ENCODE data around the gene CAPN5. TPM values are rescaled to one million over a fixed set of nuclear protein-coding genes. Genes with fewer than 3 reads are reported as not detected.

The CAPN5 gene
- polyA plus RNA-seq, 3 donors from 2014 or later = 1.6 to 18.8 (median 6.1) TPM

- Mint-ChIP-seq H3K9me3 (no peaks in the 10 kb centered on the region), H3K27ac (no peak overlapping the region), H3K27me3 (ENCODE audit: low read depth in 3 of 3) (peaks cover 0 to 2% (median under 1%) of the 10 kb centered on the region in 3 donors), H3K4me3 (no peak overlapping the region), H3K4me1 (peaks cover 0 to 6% of the 10 kb centered on the region in 2 donors), H3K36me3 (peaks cover 0 to 6% (median 0%) of the 10 kb centered on the region in 3 donors)
- no peak for DNase-seq
Measured at GRCh38 chr11:77108436-77108835, 41.7 kb downstream of the CAPN5 start.

GRCh38 chr11:77109236-77110019 is 42.7 kb downstream of the CAPN5 start:
- peaks cover 0 to 2% (median 0%) of the 10 kb centered on the region in 3 donors for H3K27me3 Mint-ChIP-seq (ENCODE audit: low read depth in 3 of 3)
- DNase-seq = no peak
- H3K4me1 Mint-ChIP-seq = peaks cover 0 to 6% of the 10 kb centered on the region in 2 donors
- no peaks in the 10 kb centered on the region for H3K9me3 Mint-ChIP-seq
- H3K4me3 Mint-ChIP-seq = no peak overlapping the region
- H3K27ac Mint-ChIP-seq = no peak overlapping the region
- H3K36me3 Mint-ChIP-seq = no peaks in the 10 kb centered on the region

- no peak overlapping the region for H3K4me3 Mint-ChIP-seq
- no peaks in the 10 kb centered on the region for H3K9me3 Mint-ChIP-seq
- no peak overlapping the region for H3K27ac Mint-ChIP-seq
- peaks cover 0 to 2% (median 0%) of the 10 kb centered on the region in 3 donors for H3K27me3 Mint-ChIP-seq (ENCODE audit: low read depth in 3 of 3)
- peaks cover 0 to 6% of the 10 kb centered on the region in 2 donors for H3K4me1 Mint-ChIP-seq
- DNase-seq = no peak
- H3K36me3 Mint-ChIP-seq = no peaks in the 10 kb centered on the region
Measured at GRCh38 chr11:77110836-77111235, 44.1 kb downstream of the CAPN5 start.

- Mint-ChIP-seq H3K36me3 (no peaks in the 10 kb centered on the region), H3K9me3 (no peaks in the 10 kb centered on the region), H3K27ac (peak overlapping the region in 1 of 6 donors; percentile 27), H3K4me1 (peaks cover 0 to 6% of the 10 kb centered on the region in 2 donors), H3K4me3 (no peak overlapping the region), H3K27me3 (ENCODE audit: low read depth in 3 of 3) (peaks cover 0 to 2% (median 0%) of the 10 kb centered on the region in 3 donors)
- DNase-seq = no peak
Measured at GRCh38 chr11:77111277-77111676, 44.5 kb downstream of the CAPN5 start.

GRCh38 chr11:77111946-77112345 is 45.2 kb downstream of the CAPN5 start:
- no peaks in the 10 kb centered on the region for H3K36me3 Mint-ChIP-seq
- no peaks in the 10 kb centered on the region for H3K9me3 Mint-ChIP-seq
- peak overlapping the region in 1 of 6 donors; percentile 20 for H3K27ac Mint-ChIP-seq
- peaks cover 0 to 2% (median 0%) of the 10 kb centered on the region in 3 donors for H3K27me3 Mint-ChIP-seq (ENCODE audit: low read depth in 3 of 3)
- DNase-seq = no peak
- H3K4me3 Mint-ChIP-seq = no peak overlapping the region
- peaks cover 0 to 6% of the 10 kb centered on the region in 2 donors for H3K4me1 Mint-ChIP-seq

- Mint-ChIP-seq H3K27me3 (ENCODE audit: low read depth in 3 of 3) (peaks cover 0 to 2% (median 2%) of the 10 kb centered on the region in 3 donors), H3K9me3 (no peaks in the 10 kb centered on the region), H3K4me1 (peaks cover 0 to 4% of the 10 kb centered on the region in 2 donors), H3K27ac (no peak overlapping the region), H3K4me3 (no peak overlapping the region), H3K36me3 (no peaks in the 10 kb centered on the region)
- no peak for DNase-seq
Measured at GRCh38 chr11:77112641-77113381, 46.0 kb downstream of the CAPN5 start.

GRCh38 chr11:77113382-77114088 is 46.8 kb downstream of the CAPN5 start:
- Mint-ChIP-seq H3K4me3 (no peak overlapping the region), H3K27ac (peak overlapping the region in 2 of 6 donors; percentile 10 to 53), H3K9me3 (no peaks in the 10 kb centered on the region), H3K27me3 (ENCODE audit: low read depth in 3 of 3) (peaks cover 0 to 2% (median 0%) of the 10 kb centered on the region in 3 donors), H3K36me3 (no peaks in the 10 kb centered on the region), H3K4me1 (no peaks in the 10 kb centered on the region)
- DNase-seq = peak in 2 of 3 donors; percentile 13 to 21

GRCh38 chr11:77114089-77114463 is 47.3 kb downstream of the CAPN5 start:
- H3K27me3 Mint-ChIP-seq (ENCODE audit: low read depth in 3 of 3) = peaks cover 0 to 2% (median 0%) of the 10 kb centered on the region in 3 donors
- DNase-seq = no peak
- H3K4me1 Mint-ChIP-seq = no peaks in the 10 kb centered on the region
- no peak overlapping the region for H3K27ac Mint-ChIP-seq
- no peaks in the 10 kb centered on the region for H3K36me3 Mint-ChIP-seq
- H3K9me3 Mint-ChIP-seq = no peaks in the 10 kb centered on the region
- no peak overlapping the region for H3K4me3 Mint-ChIP-seq

- DNase-seq = no peak
- H3K27me3 Mint-ChIP-seq (ENCODE audit: low read depth in 3 of 3) = peaks cover 0 to 2% (median 0%) of the 10 kb centered on the region in 3 donors
- no peaks in the 10 kb centered on the region for H3K9me3 Mint-ChIP-seq
- H3K4me1 Mint-ChIP-seq = no peaks in the 10 kb centered on the region
- H3K4me3 Mint-ChIP-seq = no peak overlapping the region
- H3K27ac Mint-ChIP-seq = no peak overlapping the region
- no peaks in the 10 kb centered on the region for H3K36me3 Mint-ChIP-seq
Measured at GRCh38 chr11:77115181-77115611, 48.4 kb downstream of the CAPN5 start.

- no peaks in the 10 kb centered on the region for H3K9me3 Mint-ChIP-seq
- H3K27me3 Mint-ChIP-seq (ENCODE audit: low read depth in 3 of 3) = peaks cover 0 to 2% (median 0%) of the 10 kb centered on the region in 3 donors
- no peak for DNase-seq
- peaks cover 0 to 4% (median 4%) of the 10 kb centered on the region in 3 donors for H3K36me3 Mint-ChIP-seq
- peaks cover 0 to 4% of the 10 kb centered on the region in 2 donors for H3K4me1 Mint-ChIP-seq
- no peak overlapping the region for H3K27ac Mint-ChIP-seq
- H3K4me3 Mint-ChIP-seq = no peak overlapping the region
Measured at GRCh38 chr11:77115956-77116355, 49.2 kb downstream of the CAPN5 start.

- peaks cover 0 to 2% (median 0%) of the 10 kb centered on the region in 3 donors for H3K27me3 Mint-ChIP-seq (ENCODE audit: low read depth in 3 of 3)
- no peak for DNase-seq
- peaks cover 0 to 5% (median 4%) of the 10 kb centered on the region in 3 donors for H3K36me3 Mint-ChIP-seq
- H3K4me1 Mint-ChIP-seq = peaks cover 0 to 7% of the 10 kb centered on the region in 2 donors
- no peak overlapping the region for H3K4me3 Mint-ChIP-seq
- H3K9me3 Mint-ChIP-seq = no peaks in the 10 kb centered on the region
- no peak overlapping the region for H3K27ac Mint-ChIP-seq
Measured at GRCh38 chr11:77117492-77117891, 50.7 kb downstream of the CAPN5 start.

GRCh38 chr11:77118086-77118485 is 51.3 kb downstream of the CAPN5 start:
- DNase-seq = no peak
- peaks cover 0 to 5% (median 4%) of the 10 kb centered on the region in 3 donors for H3K36me3 Mint-ChIP-seq
- H3K4me3 Mint-ChIP-seq = no peak overlapping the region
- H3K27ac Mint-ChIP-seq = no peak overlapping the region
- peaks cover 0 to 2% (median 0%) of the 10 kb centered on the region in 3 donors for H3K27me3 Mint-ChIP-seq (ENCODE audit: low read depth in 3 of 3)
- H3K9me3 Mint-ChIP-seq = no peaks in the 10 kb centered on the region
- peaks cover 0 to 7% of the 10 kb centered on the region in 2 donors for H3K4me1 Mint-ChIP-seq

- H3K27ac Mint-ChIP-seq = no peak overlapping the region
- no peaks in the 10 kb centered on the region for H3K9me3 Mint-ChIP-seq
- H3K4me3 Mint-ChIP-seq = no peak overlapping the region
- peaks cover 0 to 9% (median 5%) of the 10 kb centered on the region in 3 donors for H3K36me3 Mint-ChIP-seq
- DNase-seq = no peak
- peaks cover 0 to 2% (median 2%) of the 10 kb centered on the region in 3 donors for H3K27me3 Mint-ChIP-seq (ENCODE audit: low read depth in 3 of 3)
- H3K4me1 Mint-ChIP-seq = peaks cover 0 to 7% of the 10 kb centered on the region in 2 donors
Measured at GRCh38 chr11:77118971-77119370, 52.2 kb downstream of the CAPN5 start.

Measured in immature natural killer cell (primary cell).